ENCODE results near the gene CRIM1.

CRIM1 gene

DNA sequence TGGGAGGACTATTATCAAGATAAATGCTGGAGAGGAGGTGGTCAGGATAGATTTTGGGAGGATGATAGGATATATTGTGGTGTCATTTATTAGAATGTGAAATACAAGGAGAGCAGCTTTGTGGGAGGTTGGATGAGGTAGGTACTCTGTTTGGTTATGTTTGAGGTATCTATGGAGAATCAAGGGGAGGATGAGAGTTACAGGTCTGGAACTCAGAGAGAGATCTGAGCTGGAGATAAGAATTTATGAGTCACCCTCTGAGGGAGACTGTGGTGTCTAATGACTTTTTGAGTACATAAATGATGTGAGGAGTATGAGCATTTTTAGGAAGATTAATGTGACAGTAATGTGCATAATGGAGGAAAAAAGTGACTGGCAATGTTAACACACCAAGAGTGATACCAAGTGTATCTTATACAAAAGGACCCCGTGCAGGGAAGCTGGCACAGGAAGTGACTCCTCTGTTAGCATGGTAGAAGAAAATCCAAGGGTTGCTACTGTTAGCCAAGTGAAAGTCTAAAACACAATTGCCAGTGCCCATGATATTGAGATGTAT lies 48.2 kb downstream of the CRIM1 start:
- DNase-seq, result no peak

DNA sequence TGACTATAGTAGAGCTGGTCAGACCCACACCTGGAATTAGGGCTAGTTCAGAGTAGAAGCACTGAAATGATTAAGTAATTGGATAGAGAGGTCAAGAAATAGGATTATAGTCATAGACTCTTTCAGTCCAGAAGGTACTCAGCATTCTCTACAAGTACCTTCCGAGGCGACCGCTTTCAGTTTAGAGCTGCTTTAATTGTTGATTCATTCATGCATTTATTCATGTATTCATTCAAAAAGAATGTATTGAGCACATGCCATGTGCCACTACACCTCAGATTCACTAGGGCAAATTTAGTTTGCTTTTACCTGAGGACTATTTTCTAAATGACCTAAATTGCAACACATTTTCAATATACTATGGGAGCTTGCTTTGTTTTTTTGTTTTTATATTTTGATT lies 48.7 kb downstream of the CRIM1 start:
- DNase-seq, result no peak

DNA sequence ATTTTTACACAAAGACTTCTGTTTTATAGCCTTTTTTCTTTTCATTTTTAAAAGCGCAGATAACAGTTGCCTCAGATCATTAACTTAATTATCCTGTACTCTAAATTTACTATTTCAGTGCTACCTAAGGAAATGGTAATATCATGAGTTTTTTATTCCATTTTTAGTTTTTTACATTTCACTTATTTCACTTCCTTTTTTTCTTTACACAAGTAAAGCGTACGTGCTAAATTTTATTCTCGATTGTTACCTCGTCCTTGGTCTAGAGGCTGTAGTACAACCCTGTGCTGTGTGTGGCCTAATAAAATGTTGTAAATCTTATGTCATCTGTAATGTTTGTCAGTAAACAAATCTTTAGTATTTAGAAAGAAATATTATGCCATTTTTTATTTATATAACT lies 49.2 kb downstream of the CRIM1 start:
- no peak for DNase-seq

DNA sequence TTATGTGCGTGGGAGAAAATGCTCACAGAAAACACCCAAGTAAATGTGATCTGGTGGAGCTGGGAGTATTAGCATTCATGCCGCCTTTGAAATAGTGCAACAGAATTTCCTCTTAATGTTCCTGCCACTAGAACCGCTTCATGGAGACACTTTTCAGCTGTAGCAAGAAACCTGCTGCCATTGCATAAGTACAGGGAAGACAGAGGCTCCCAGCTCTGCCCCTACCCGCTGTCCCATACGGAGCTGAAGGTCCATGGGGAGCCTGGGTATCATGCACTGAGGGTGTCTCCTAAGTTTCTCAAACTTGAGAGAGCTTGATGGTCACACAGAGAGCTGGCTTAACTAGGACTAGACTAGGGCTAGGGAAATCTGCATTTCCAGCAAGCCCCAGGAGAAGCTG lies 49.6 kb downstream of the CRIM1 start:
- DNase-seq, result no peak

DNA sequence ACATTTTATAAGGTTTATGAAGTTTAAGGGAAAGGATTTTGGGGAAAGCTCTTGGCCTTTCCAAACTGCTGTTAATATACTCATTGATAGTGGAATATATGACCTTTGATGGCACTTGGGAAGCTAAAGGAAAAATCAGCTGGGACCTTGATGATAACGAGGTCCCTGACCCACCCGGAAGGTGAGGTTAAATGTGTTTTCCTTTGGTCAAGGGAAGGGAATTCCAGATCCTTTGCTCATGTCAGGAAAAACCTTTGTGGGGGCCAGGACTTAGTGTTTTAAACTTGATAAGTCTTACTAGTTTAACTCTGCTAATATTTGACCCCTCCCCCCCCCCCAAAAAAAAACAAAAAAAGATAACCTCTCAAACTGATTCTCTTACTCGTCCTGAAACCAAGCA lies 50.7 kb downstream of the CRIM1 start:
- DNase-seq, result no peak

DNA sequence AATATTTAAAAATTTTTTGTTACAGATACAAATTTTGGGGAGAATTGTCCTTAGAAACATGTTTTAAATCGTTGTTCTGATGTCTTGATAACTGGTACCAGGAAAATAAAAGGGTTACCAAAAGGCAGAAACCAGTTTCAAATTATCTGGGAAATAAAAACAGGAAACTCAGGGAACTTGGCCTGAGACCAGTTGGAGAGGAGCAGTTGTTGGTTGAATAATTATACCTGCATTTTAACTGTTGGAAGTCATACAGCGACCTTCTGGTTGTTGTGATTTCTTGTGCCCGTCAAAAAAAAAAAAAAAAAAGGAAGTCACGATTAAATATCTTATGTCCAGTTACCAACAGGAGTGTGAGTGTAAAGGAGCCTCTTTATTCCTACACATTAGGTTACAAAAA lies 51.8 kb downstream of the CRIM1 start:
- no peak for DNase-seq

DNA sequence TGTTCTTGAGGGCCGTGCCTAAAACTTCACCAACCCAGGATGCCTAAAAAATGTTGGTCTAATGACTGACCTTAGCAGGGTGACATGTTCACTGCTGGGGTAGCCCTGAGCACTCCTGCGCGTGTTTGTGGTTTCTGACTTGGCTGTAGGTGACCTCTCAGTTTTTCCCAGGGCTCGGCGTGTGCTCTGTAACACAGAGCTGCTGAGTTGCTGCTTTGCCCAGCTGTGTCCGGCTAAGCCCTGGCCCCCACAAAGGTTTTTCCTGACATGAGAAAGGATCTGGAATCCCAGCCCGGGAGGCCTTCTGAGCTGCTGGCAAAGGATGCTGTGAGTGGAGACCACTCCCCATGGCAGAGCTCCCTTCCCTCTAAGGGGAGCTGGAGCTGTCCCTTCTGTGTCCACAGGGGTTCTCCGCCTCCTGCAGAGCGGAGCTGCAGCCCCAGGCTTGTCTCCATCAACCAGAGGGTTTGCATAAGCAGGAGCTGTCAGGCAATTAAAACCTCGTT lies 52.7 kb downstream of the CRIM1 start:
- DNase-seq, result no peak

DNA sequence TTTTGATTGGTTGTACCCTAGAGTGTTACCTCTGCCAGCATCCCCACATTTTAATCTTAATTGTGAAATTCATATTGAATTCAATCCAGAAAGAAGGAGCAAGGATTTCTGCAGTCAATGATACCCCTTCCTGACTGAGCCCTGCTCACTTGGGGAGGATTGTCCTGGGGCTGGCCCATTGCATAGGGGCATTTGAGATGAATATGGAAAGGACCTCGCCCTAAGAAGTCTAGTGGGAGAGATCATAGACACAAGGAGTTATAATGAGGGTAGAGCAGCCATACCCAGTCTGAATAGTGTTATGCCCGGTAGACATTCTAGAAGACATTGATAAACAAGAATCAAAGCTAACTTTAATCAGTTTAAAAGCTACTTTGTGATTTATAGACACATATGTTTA lies 53.8 kb downstream of the CRIM1 start:
- no peak for DNase-seq

DNA sequence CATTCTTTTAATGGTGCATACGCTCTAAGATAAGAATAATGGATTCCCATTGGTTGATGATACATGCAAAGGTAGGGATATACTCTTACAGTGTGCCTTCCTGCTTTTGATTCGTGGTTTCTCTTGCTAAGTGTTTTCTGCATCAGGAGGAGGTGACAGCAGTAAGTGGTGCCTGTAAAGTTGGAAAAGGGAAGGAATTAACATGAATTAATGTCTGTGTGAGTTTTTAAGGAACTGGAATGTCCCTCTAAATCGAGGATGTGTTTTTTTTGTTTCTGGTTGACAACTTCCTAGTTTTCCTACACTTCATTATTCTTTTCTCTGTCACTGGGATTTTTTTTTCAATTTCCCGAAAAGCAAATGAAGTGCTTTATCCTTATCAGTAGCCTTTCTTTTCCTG lies 54.4 kb downstream of the CRIM1 start:
- DNase-seq, result no peak

DNA sequence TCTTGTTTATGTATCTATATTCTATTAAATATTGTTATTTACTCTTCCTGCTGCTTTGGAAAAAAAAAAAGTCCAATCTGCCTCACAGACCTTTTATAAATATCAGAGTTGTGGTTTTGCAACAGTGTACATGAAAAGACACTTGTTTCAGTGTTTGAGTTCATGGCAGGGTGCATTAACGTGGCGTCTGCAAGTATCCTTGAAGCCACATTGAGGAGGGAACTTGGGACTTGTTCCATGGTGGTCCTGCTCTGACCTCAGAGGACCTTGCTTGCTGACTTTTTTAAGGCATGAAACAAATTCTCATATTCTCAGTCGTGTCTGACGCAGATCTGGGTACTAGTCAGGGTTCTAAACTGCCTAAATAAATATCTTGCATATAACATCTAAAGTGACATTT lies 55.1 kb downstream of the CRIM1 start:
- no peak for DNase-seq

DNA sequence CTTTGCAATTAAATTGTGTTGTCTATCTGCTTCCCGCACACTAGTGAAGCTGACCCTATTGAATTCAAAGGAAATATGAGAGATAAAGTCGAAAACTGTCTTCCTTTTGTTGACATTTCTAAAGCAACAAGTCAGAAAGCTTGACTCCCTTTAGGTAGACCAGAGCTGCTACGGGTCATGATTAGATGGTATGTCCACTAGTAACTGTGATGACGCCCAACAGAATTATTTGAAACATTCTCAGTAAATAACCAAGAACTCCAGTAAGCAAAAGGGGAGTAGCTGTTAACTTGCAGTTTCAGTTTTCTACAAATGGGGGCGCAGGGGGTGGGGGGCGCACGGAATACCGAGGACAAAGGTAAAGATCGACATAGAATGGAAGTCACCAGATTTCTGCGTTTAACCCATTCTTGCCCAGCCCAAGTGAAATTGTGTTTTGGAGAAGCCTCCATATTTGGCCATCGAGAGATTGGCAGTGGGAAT lies 56.4 kb downstream of the CRIM1 start:
- no peak for DNase-seq

DNA sequence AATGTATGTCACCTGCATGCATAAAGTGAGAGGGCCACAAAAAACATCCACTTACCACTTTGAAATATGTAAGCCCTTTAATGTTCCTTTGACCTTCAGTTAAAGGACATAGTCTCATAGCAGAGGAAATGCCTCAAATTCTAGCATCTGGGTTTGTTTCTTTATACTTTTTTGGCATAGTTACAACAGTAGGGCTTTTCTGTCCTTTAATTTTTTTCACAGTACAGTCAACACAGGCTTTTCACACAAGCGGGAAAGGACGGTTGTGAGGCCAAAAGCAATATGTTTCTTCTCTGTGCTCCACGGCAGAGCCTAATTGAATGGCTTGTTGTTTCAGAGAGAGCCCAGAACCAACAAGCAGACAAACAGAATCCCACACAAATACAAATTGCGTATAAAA lies 57.6 kb downstream of the CRIM1 start:
- DNase-seq, result no peak

DNA sequence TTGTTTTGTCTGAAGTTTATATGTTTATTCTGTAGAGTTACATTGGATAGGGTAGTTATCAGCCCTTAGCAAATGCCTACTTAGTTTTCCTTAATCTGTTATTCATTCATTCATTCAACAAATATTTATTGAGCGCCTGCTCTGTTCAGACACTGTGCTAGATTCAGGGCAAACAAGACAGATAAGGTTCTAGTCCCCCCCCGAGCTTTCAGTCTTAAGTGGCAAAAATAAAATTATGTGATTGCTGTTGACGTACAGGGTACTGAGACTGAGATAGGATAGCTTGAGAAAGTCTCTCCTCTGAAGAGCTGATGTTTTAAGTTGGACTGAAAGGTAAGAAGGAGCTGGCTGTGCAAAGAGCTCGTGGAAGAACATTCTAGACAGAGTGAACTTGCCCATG lies 58.7 kb downstream of the CRIM1 start:
- DNase-seq, result no peak

DNA sequence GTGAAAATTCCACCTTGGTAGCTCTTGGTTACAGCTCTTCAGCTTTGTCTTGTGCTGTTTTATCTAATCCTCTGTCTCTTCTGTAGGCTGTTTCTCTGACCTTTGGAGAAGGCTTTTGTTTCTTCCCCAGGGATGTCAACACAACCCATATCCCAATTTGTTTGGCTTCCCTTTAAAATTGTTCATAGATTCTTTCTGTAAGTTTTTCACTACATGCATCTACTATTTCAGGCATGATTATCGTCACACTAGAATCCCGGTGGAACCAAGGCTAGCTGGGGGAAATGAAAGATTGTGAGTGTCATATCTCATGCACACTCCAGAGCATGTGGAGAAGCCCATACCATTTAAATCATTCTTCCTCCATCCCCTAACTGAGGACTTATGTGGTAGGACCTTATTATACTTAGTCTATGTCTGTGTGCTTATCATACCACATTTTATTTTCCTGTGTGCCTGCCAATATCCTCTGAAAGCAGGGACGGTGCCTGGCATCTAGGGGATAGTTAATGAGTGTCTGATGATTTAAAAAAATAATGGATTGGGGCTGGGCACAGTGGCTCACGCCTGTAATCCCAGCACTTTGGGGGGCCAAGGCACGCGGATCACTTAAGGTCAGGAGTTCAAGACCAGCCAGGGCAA lies 59.9 kb downstream of the CRIM1 start:
- DNase-seq, result no peak

DNA sequence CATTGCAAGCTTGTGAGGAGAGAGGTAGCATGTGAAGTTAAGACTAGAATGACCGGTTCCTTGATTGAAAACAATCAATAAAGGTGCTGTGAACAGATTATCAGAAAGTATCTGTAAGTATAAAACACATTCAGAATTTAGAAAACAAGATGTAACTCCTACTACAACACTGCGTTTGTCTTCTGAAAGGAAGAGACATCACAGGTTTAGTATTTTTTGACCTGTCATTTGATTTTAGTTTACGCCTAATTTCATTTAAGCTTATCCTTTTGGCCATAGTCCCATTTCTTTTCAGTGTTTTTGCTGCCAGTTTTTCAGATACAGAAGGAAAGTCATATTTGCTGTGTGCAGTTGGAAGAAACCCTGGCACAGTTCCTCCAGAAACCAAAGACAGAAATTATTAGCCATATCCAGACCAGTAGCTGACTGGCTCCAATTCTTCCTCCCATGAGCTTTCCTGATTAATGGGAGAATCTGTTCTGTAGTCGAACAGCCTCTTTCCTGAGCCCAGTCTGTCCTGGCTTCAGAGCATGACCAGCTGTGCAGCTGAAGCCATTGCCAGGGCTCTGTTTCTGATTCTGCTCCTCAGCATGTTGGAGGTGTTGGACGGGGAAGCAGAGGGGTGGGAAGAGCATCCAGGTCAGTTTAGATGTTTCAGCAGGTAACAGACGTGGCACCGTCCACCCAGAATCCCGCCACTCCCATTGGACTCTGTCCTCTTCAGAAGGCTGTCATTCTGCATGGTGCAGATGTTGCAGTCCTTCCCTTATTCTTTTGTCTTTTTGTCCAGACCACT lies 61.0 kb downstream of the CRIM1 start:
- DNase-seq, result no peak

DNA sequence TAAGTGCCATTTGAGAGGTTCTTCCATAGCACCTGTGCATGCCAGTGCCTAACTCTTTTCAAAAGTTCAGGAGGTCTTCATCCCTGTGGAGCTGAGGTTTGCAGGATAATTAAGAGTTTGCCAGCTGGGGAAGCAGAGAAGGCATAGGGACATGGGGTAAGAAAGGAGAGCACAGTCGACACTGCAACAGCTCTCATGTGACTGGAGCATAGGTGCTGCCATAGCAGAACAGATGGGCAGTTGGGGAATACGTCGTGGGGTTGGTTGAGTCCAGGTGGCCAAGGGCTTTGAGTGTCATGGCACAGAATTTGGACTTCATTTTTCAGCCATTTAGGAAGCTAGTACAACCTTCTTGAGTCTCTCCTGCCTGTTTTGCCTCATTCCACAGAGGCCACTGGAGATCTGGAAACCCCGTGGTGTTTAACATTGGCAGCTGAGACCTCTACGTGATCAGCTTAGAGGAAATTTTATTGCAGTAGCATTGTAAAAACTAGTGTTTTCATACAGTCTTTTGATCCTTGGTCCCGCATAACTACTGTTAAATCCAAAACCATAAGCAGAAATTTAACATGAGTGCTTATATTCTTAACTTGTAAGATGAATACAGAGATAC lies 65.1 kb downstream of the CRIM1 start:
- DNase-seq, result no peak

DNA sequence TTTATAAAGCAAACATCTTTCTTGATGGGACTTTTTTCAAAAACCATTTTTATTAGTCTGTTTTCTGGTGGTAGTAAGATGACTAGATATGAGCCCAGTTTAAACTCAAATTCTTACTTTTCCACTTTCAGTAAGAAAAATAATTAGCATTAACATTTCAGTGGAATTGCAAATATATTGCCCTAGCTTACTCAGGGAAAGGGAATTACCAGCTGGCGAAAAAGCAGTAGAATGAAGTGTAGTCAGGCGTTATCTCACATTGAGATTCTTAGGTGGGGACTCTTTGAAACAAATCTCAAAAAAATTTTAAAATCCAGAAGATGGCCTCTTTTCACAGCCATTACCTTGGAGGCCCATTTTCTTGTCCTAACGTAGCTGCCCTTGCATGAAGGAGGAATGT lies 65.8 kb downstream of the CRIM1 start:
- DNase-seq, result no peak

DNA sequence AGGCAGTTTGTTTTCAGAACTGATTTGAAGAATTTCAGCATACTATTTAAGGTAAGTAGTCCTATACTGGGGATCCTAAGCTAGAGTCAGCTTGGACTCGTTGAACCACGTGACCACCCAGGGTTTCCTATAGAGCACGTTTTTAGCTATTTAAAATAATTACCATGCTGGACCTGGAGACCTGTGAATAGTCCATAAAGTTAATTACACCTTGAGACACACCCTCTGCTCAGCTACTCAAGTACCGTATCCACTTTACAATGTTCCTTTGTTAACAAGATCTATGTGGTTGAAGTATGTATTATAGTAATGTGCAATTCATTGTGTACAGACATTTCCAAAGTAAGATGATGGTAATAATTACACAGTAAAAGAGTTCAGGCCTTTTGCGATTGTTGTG lies 67.6 kb downstream of the CRIM1 start:
- peak; percentile 44 for DNase-seq

DNA sequence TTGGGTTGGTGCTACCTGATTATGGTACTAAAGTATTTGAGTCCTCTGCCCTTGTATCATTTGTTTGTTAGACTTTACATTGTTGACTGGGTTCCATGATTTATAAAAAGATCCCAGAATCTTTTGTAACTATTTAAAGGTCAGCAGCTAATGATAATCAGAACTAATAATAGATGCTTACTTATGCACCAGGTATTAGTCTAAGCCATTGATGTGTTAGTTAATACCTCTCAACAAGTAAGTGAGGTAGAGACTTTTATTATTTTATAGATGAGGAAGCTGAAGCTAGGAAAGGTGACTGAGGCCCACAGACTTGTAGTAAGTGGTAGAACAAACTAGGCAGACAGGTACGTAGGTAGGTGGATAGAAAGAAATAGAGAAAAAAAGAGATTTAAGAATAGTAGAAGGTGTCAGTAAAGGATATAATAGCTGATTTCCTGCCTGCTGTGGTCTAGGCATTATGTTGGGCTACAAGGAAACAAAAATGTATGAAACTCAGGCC lies 68.1 kb downstream of the CRIM1 start:
- no peak for DNase-seq

DNA sequence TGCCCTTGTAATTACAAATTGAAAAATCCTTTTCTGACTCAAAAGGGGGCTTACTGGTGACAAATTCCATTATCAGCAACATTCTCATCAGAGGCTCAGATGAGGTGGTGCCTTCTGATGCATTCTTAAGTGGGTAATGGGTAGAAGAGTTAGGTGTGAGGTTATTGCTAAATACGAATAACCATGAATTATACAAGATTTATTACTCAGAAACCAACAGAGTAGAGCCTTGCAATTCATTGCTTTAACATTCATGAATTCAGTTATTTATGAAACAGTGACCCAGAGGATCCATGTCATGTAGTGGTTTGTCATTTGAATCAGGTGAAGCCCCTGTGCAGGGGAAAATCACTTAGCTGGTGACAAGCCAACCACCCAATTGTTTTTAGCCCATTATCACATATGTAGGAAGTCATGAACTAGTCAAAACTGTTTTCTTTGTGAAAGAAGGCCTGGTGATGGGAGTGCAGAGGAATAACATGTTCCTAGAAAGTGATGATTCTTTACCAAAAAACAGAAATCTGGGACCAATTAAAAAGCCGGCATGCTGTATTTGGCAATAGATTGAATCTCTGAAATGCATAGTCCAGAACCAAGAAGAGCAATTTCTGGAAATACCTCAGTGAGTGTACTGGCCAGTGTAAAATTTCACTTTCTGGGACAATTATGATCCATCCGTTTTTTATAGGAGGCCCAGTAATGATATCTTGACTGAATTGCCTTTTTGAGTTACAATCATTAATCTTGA lies 70.2 kb downstream of the CRIM1 start:
- no peak for DNase-seq

DNA sequence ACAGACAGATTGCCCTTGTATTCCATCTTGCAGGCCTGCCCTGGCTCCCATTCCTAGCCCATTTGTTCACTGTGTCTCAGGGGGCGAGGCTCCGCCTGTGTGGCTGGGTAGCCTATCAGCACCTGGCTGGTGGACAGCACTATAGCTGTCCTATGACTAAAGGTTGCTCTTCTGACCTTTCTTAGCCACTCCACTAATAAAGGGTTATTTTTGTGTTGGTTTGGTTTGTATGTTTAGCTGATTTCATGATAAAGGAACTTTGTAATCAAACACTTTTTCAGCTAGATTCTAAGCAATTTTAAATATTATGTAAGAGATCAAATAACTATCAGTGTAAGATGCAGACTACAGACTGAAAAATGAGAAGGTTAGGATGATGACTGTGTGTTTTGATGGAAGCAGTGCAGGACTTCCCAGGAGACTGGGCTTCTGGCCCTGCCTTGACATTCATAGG lies 72.2 kb downstream of the CRIM1 start:
- no peak for DNase-seq

DNA sequence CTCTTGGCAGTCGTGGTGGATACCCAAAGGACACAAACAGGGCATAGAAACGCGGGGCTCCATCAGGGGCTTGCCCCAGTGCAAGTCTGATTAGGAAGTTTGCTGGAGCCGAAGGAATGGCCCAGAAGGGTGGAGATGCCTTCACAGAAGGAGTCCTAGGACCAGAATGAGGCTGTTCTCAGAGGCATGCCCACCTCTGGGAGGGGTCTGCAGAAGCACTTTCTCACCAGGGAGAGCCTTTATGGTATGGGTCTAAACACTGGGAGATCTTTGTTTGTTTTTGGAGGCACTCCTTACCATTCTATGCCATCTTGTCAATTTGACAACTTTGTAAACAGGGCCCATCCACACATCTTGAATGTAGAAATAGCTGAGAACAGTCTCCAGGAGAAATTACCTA lies 75.0 kb downstream of the CRIM1 start:
- no peak for DNase-seq

DNA sequence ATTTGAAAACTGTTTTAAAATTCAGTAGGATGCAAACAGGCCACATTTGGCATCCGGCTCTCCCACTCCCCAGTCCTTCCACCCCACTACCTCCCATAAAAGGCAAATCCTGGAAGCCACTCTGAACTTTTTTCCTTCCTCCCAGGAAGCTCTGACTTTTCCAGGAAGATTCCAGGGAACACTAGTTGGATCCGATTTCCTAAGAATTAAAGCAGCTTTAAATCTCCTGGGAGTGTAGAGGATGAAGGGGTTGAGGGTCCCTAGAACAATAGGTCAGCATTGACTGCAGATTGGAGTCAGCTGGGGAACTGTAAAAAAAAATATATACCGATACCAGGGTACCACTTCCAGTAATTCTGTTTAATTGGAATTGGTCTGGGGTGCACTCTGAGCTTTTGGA lies 76.9 kb downstream of the CRIM1 start:
- no peak for DNase-seq
